Measurements from ENCODE around the gene NASP. TPM values are rescaled to one million over a fixed set of nuclear protein-coding genes. Genes with fewer than 3 reads are reported as not detected.

NASP gene
- total RNA-seq, 1 experiment from 2014 or later, result 514 TPM

- H3K18ac ChIP-seq (ENCODE audit: insufficient read length, low read depth, low read length), result no peak overlapping the region
- no peak overlapping the region for H4K8ac ChIP-seq (replicated peaks; ENCODE audit: insufficient read length, low read depth, low read length)
- DNase-seq, result no peak
- no peaks in the 10 kb centered on the region for H3K27me3 ChIP-seq (ENCODE audit: insufficient read depth, low read length)
- no peak overlapping the region for H3K4me2 ChIP-seq (ENCODE audit: insufficient read depth, insufficient read length, low read length)
- no peaks in the 10 kb centered on the region for H3K4me1 ChIP-seq (ENCODE audit: insufficient read depth, low read length)
- no peaks in the 10 kb centered on the region for H3K9me3 ChIP-seq (ENCODE audit: control insufficient read depth, low read depth, low read length)
- no peak overlapping the region for H2BK12ac ChIP-seq (ENCODE audit: insufficient read length, low read depth, low read length)
- TF ChIP-seq CTCF (conservative IDR thresholded peaks at IDR 0.05), result no peak
- H3K56ac ChIP-seq (ENCODE audit: insufficient read length, low read depth, low read length), result no peak overlapping the region
- no peak overlapping the region for H3T11ph ChIP-seq (ENCODE audit: low read length)
- peaks cover 5% of the 10 kb centered on the region for H3K79me1 ChIP-seq (ENCODE audit: insufficient read depth, low read depth, low read length, poor library complexity, severe bottlenecking)
- Mint-ChIP-seq H3K27ac (no peak overlapping the region), H3K36me3 (ENCODE audit: insufficient read depth in 1 of 3, low read depth in 3 of 3) (peaks cover 50 to 70% (median 69%) of the 10 kb centered on the region in 3 experiments), H3K27me3 (ENCODE audit: low read depth) (no peaks in the 10 kb centered on the region; the same call in 1 of the 2 replicates), H3K4me3 (no peak overlapping the region), H3K4me1 (peaks cover 8% of the 10 kb centered on the region in 2 experiments; a peak in 3 of 4 replicates), H3K9me3 (no peaks in the 10 kb centered on the region; a peak in 1 of 5 replicates)
- no peak overlapping the region for H2BK5ac ChIP-seq (ENCODE audit: insufficient read length, low read length)
- H2BK15ac ChIP-seq (ENCODE audit: low read depth, low read length), result no peak overlapping the region
- no peak overlapping the region for H2AK5ac ChIP-seq (ENCODE audit: insufficient read length, low read length)
- H3K9ac ChIP-seq (ENCODE audit: extremely low read depth, insufficient read length, low read length), result no peak overlapping the region
- no peaks in the 10 kb centered on the region for H4K20me1 ChIP-seq (ENCODE audit: control insufficient read depth, insufficient read depth, insufficient read length)
- no peak overlapping the region for H4K91ac ChIP-seq (ENCODE audit: insufficient read length, low read depth, low read length)
- H2BK20ac ChIP-seq (ENCODE audit: low read depth, low read length, poor library complexity, severe bottlenecking), result no peak overlapping the region
- no peak overlapping the region for H4K5ac ChIP-seq (ENCODE audit: insufficient read length, low read depth, low read length)
- peaks cover 6% of the 10 kb centered on the region; the same call in 1 of the 2 replicates for H3K79me2 ChIP-seq (ENCODE audit: insufficient read depth, low read length)
- H2BK120ac ChIP-seq (ENCODE audit: low read depth, low read length, poor library complexity, severe bottlenecking), result no peak overlapping the region
- H2AFZ ChIP-seq (ENCODE audit: low read length), result no peak overlapping the region
- H3K23ac ChIP-seq (ENCODE audit: insufficient read length, low read depth, low read length), result no peak overlapping the region
- no CpG with 5 or more reads among the region's 2 CpGs for WGBS (ENCODE audit: extremely low coverage, insufficient read length, low lambda C conversion rate)
- no peaks in the 10 kb centered on the region for H3K23me2 ChIP-seq (ENCODE audit: insufficient read length, low read depth, low read length, poor library complexity, severe bottlenecking)
- H3K4ac ChIP-seq (ENCODE audit: low read depth, low read length), result no peak overlapping the region
- H3K14ac ChIP-seq (ENCODE audit: insufficient read depth, low read length), result no peak overlapping the region
- H3K27ac ChIP-seq (ENCODE audit: insufficient read length, low read depth, low read length), result no peak overlapping the region
Measured at GRCh38 chr1:45659222-45659621, 75.4 kb downstream of the NASP start.

Data from H9 (cell line).